Type B pancreatic cell (in vitro differentiated cells): ENCODE results near the gene EMID1. TPM values are rescaled to one million over a fixed set of nuclear protein-coding genes. Genes with fewer than 3 reads are reported as not detected.

Source experiments
- DNase-seq: peaks from one replicate; pipeline ENCODE4 v3.0.0; 2021; ENCODE audit warnings: mixed read lengths; ENCODE audit not compliant: unreplicated experiment; ENCODE audit errors: extremely low spot score
- H3K27ac Mint-ChIP-seq: 2 replicates; pipeline ENCODE4 v1.8.0; 2021; ENCODE audit warnings: mild to moderate bottlenecking, mixed read lengths
- H3K27me3 Mint-ChIP-seq: 2 replicates; pipeline ENCODE4 v1.8.0; 2021; ENCODE audit warnings: mixed read lengths
- H3K36me3 Mint-ChIP-seq: 2 replicates; pipeline ENCODE4 v1.8.0; 2021; ENCODE audit warnings: mixed read lengths
- H3K4me1 Mint-ChIP-seq: one replicate; pipeline ENCODE4 v1.8.0; 2021; ENCODE audit warnings: mixed read lengths; ENCODE audit not compliant: unreplicated experiment
- H3K4me3 Mint-ChIP-seq: 2 replicates; pipeline ENCODE4 v1.8.0; 2021; ENCODE audit warnings: mild to moderate bottlenecking, mixed read lengths
- H3K9me3 Mint-ChIP-seq: 2 replicates; pipeline ENCODE4 v1.8.0; 2021; ENCODE audit warnings: mixed read lengths
- CTCF ChIP-seq: fragments of 200-600 bp; sonication (generic); conservative IDR thresholded peaks from 2 replicates; pipeline ENCODE4 v1.5.0; 2021; ENCODE audit warnings: antibody characterized with exemption, mild to moderate bottlenecking
- total RNA-seq: library from RNA; stranded (reverse); gene quantifications from 2 replicates; pipeline ENCODE4 v1.2.1, GENCODE V29; 2021; ENCODE audit warnings: low replicate concordance

Gene EMID1
- total RNA-seq, 1 donor from 2014 or later, result 11.4 TPM

- TF ChIP-seq CTCF, result no peak
- Mint-ChIP-seq H3K4me3 (no peak overlapping the region), H3K9me3 (peaks cover 6% of the 10 kb centered on the region)
Measured at GRCh38 chr22:29172216-29172615, 33.5 kb upstream of the EMID1 start.

GRCh38 chr22:29175312-29175835 lies 30.3 kb upstream of the EMID1 start:
- H3K27ac Mint-ChIP-seq, result no peak overlapping the region
- no peak overlapping the region for H3K4me3 Mint-ChIP-seq
- no peak for DNase-seq
- no peaks in the 10 kb centered on the region for H3K27me3 Mint-ChIP-seq
- no peak for TF ChIP-seq CTCF
- no peaks in the 10 kb centered on the region for H3K4me1 Mint-ChIP-seq
- no peaks in the 10 kb centered on the region for H3K36me3 Mint-ChIP-seq
- H3K9me3 Mint-ChIP-seq, result peaks cover 6% of the 10 kb centered on the region

More at GRCh38 chr22:29172216-29172615, 33.5 kb upstream of the EMID1 start:
- no peak for DNase-seq
- Mint-ChIP-seq H3K27me3 (no peaks in the 10 kb centered on the region), H3K4me1 (no peaks in the 10 kb centered on the region), H3K27ac (no peak overlapping the region), H3K36me3 (no peaks in the 10 kb centered on the region)

- DNase-seq, result no peak
- peaks cover 4% of the 10 kb centered on the region for H3K4me1 Mint-ChIP-seq
- no peaks in the 10 kb centered on the region for H3K36me3 Mint-ChIP-seq
- H3K4me3 Mint-ChIP-seq, result no peak overlapping the region
- no peak for TF ChIP-seq CTCF
- H3K27ac Mint-ChIP-seq, result no peak overlapping the region
- no peaks in the 10 kb centered on the region for H3K27me3 Mint-ChIP-seq
- H3K9me3 Mint-ChIP-seq, result no peaks in the 10 kb centered on the region
Measured at GRCh38 chr22:29183971-29184848, 21.5 kb upstream of the EMID1 start.

DNA sequence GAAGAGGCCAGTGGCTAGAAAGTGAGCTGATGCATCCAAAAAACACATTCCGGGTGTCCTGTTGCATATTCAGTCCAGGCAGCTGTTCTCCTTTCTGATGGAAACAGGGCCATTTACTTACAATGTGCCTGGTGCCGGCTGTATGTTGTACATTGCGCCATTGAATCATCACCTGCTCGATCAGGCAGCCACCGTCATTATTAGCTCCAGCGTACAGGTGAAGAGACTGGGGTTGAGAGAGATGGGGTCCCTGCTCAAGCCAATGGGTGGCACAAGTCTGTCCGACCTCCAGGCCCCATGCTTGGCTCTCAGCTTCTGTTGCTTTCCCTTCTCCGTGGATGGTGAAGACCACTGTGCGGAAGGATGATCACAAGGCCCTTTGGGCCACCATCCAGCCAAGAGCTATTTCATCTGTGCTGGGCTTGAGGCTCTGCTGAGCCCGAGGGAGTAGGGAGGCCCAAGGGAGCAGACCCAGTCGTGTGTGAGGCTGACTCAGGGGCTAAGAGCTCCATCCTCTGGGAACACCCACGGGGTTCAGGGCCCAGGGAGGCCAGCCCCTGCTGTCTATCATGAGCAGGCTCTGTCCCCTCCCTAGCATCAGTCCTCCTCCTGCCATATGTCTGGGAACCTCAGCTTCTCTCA lies 20.7 kb upstream of the EMID1 start:
- no peak for TF ChIP-seq CTCF

DNA sequence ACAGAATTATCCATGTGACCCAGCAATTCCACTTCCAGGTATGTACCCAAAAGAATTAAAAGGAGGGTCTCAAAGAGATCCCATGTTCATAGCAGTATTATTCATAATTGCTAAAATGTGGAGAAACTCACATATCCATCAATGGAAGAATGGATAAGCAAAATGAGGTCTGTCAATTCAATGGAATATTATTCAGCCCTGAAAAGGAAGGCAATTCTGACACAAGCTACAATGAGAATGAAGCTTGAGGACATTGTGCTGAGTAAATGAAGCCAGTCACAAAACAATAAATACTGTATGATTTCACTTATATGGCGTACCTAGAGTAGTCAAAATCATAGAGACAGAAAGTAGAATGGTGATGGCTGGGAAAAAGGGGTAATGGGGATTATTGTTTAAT lies 19.4 kb upstream of the EMID1 start:
- H3K27ac Mint-ChIP-seq, result no peak overlapping the region
- H3K36me3 Mint-ChIP-seq, result no peaks in the 10 kb centered on the region
- DNase-seq, result no peak
- H3K4me1 Mint-ChIP-seq, result peaks cover 4% of the 10 kb centered on the region
- no peak for TF ChIP-seq CTCF
- no peaks in the 10 kb centered on the region for H3K9me3 Mint-ChIP-seq
- H3K4me3 Mint-ChIP-seq, result no peak overlapping the region
- H3K27me3 Mint-ChIP-seq, result no peaks in the 10 kb centered on the region

More for the DNA sequence above, 20.7 kb upstream of the EMID1 start:
- no peaks in the 10 kb centered on the region for H3K27me3 Mint-ChIP-seq
- H3K9me3 Mint-ChIP-seq, result no peaks in the 10 kb centered on the region
- H3K27ac Mint-ChIP-seq, result no peak overlapping the region
- peaks cover 4% of the 10 kb centered on the region for H3K4me1 Mint-ChIP-seq
- H3K36me3 Mint-ChIP-seq, result no peaks in the 10 kb centered on the region
- no peak for DNase-seq
- no peak overlapping the region for H3K4me3 Mint-ChIP-seq
